HUES48 (cell line): ENCODE results near the gene SEC61A2.
"Not testable (repeated sequence)": the region's sequence is repeated elsewhere in the genome, so short reads cannot be mapped to it uniquely, and the experiment has no call there.

ENCODE experiments used
- H3K27ac ChIP-seq: one replicate; pipeline ENCODE4 v1.7.0; 2013; ENCODE audit warnings: low read depth, low read length, inconsistent platforms
- H3K27me3 ChIP-seq: 2 replicates; pipeline ENCODE4 v1.6.1; 2013; ENCODE audit warnings: mild to moderate bottlenecking, low read length; ENCODE audit not compliant: control insufficient read depth, insufficient read depth
- H3K36me3 ChIP-seq: 2 replicates; pipeline ENCODE4 v1.6.1; 2013; ENCODE audit warnings: low read length; ENCODE audit not compliant: control insufficient read depth, insufficient read depth
- H3K4me1 ChIP-seq: 2 replicates; pipeline ENCODE4 v1.6.1; 2013; ENCODE audit warnings: mild to moderate bottlenecking, low read length; ENCODE audit not compliant: control insufficient read depth, insufficient read depth
- H3K4me3 ChIP-seq: 2 replicates; pipeline ENCODE4 v1.5.1; 2013; ENCODE audit warnings: mild to moderate bottlenecking, low read depth, low read length
- H3K9ac ChIP-seq: 2 replicates; pipeline ENCODE4 v1.6.1; 2013; ENCODE audit warnings: mild to moderate bottlenecking, low read depth, low read length, moderate library complexity
- H3K9me3 ChIP-seq: 2 replicates; pipeline ENCODE4 v1.6.1; 2013; ENCODE audit warnings: low read length; ENCODE audit not compliant: control insufficient read depth, insufficient read depth

Gene SEC61A2

DNA sequence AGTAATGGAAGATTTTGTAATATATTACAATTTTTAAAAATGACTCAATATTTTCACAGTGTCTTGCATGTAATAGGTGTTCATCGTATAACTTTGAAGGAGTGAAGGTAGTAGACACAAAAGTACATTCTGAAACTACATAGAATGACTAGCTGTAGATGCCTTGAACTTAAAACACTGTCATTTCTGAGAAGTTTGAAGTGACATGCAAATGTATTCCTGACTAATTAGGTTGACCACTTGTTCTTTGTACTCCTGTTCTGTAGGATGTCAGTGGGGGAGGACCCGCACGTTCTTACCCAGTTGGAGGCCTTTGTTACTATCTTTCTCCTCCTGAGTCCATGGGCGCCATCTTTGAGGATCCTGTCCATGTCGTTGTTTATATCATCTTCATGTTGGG, 31.2 kb downstream of the SEC61A2 start:
- Histone ChIP-seq H3K4me3 (no peak overlapping the region), H3K27ac (no peak overlapping the region), H3K4me1 (no peaks in the 10 kb centered on the region), H3K9me3 (no peaks in the 10 kb centered on the region), H3K27me3 (no peaks in the 10 kb centered on the region), H3K36me3 (peaks cover 77% of the 10 kb centered on the region), H3K9ac (no peak overlapping the region)

DNA sequence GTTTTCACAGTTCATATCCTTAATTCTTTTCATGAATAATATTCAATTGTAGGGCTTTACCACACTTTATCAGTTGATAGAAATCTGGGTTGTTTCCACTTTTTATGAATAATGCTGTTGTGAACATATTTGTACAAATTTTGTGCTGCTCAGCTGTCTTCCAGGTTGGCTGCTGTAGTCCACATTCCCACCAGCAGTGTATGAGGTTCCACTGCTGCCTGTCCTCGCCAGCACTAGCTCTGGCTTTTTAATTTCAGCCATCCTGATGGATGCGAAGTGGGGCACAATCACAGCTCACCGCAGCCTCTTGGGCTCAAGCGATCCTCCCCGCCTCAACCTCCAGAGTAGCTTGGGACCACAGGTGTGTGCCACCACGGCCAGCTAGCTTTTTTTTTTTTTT, 33.5 kb downstream of the SEC61A2 start:
- Histone ChIP-seq H3K9me3 (no peaks in the 10 kb centered on the region), H3K36me3 (peaks cover 82% of the 10 kb centered on the region), H3K27ac (no peak overlapping the region), H3K27me3 (no peaks in the 10 kb centered on the region), H3K4me1 (no peaks in the 10 kb centered on the region), H3K9ac (no peak overlapping the region), H3K4me3 (no peak overlapping the region)

DNA sequence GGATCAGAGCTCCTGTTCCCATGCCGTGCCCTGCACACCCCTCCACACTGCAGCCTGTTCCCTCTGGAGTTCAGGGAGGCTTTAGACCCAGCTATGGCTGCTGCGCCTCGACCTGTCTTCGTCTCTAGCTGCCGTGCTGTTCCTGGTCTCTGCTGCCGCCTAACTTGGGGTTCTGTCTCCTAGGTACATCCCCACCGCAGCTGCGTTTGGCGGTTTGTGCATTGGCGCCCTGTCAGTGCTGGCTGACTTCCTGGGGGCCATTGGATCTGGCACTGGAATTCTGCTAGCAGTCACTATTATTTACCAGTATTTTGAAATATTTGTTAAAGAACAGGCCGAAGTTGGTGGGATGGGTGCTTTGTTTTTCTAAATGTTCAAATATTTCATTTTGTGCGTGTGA, 34.6 kb downstream of the SEC61A2 start:
- Histone ChIP-seq H3K4me3 (no peak overlapping the region), H3K9ac (no peak overlapping the region), H3K36me3 (peaks cover 80% of the 10 kb centered on the region), H3K4me1 (no peaks in the 10 kb centered on the region), H3K27me3 (no peaks in the 10 kb centered on the region), H3K27ac (no peak overlapping the region), H3K9me3 (no peaks in the 10 kb centered on the region)

DNA sequence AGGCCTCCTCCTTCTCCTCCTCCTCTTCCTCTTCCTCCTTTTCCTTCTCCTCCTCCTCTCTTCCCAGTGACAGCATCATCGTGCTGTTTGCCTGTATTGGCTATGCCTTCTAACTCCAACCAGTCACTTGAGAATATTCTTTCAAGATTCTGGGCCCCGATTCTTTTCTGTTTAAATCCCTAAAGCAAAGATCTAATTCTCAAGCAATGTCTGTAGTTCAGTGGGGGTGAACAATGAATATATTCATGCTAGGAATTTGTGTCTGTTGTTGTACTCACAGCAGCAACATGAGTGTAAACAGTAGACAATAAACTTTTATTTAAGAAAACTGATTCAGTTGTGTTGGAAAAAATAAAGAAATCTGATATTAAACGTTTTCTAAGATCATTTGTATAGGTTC, 35.6 kb downstream of the SEC61A2 start:
- H3K4me3 ChIP-seq = no peak overlapping the region
- H3K9me3 ChIP-seq = no peaks in the 10 kb centered on the region
- H3K9ac ChIP-seq = no peak overlapping the region
- peaks cover 82% of the 10 kb centered on the region for H3K36me3 ChIP-seq
- no peaks in the 10 kb centered on the region for H3K4me1 ChIP-seq
- no peak overlapping the region for H3K27ac ChIP-seq
- no peaks in the 10 kb centered on the region for H3K27me3 ChIP-seq

DNA sequence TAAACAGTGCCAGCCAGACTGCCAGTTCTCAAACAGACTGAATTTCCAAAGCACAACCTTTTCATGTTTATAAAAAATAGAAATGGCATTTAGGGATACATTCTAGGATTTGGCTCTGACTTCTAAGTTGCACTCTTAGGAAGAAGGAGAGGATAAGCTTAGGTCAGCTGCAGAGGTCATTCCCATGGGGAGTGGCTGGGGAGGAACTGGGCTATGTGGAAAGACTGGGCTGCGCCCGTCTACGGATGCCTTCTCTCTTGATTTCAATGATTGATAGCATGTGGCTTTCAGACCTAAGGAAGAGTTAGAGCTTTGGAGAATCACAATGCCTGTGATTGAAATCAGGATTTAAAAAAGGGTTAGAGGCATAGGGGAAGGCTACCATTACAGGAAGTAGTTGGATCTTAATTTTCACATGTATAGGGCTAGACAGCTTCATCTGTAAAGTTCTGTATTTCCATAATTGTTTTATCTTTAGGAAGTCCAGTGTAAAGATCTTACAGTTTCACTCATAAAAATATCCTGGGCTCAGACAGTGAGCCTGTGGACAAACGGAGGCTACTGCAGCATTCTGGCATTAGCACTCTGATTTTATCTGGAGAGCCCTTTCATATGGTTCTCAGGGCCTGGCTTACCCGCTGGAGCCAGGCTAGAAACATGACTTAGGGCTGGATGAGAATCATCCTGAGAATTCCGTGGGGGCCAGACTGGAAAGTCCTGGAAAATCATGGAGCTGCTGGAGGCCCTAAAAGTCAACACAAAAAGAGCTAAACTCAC, 36.7 kb downstream of the SEC61A2 start:
- H3K27me3 ChIP-seq = no peaks in the 10 kb centered on the region
- no peaks in the 10 kb centered on the region for H3K9me3 ChIP-seq
- no peak overlapping the region for H3K9ac ChIP-seq
- peaks cover 85% of the 10 kb centered on the region for H3K36me3 ChIP-seq
- no peak overlapping the region for H3K27ac ChIP-seq
- no peak overlapping the region for H3K4me3 ChIP-seq
- H3K4me1 ChIP-seq = no peaks in the 10 kb centered on the region

DNA sequence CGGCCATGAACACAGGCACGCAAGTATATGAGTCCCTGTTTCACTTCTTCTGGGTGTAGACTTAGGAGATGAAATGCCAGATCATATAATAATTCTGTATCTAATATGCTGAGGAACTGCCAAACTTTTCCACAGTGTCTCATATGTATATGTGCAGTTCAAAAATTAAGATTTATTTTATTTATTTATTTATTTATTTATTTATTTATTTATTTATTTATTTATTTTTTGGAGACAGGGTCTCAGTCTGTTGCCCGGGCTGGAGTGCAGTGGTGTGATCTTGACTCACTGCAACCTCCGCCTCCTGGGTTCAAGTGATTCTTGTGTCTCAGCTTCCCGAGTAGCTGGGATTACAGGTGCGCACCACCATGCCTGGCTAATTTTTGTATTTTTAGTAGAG, 42.0 kb downstream of the SEC61A2 start:
- H3K27ac ChIP-seq, H3K4me3 ChIP-seq, H3K27me3 ChIP-seq, H3K4me1 ChIP-seq, H3K9ac ChIP-seq, H3K9me3 ChIP-seq: not testable (repeated sequence)
- peaks cover 84% of the 10 kb centered on the region for H3K36me3 ChIP-seq

DNA sequence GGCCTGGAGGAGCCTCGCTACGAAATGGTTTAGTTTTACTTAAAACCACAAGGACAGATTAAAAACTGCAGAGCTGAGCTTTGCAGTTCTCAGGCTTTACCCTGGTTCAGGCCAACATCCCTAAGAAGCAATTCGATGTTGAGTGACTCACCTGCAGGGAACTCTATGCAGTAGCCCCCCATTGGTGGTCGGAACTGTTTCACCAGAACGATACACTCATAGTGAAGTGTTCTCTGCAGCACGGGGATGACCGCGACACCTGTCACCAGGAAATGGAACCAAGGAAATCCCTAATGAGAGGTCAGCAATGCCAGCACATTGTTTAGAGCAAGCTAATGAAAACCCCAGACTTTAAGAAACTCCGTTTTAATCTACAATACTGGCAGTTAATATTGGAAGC, 48.2 kb downstream of the SEC61A2 start:
- Histone ChIP-seq H3K27ac (peak overlapping the region; percentile 47), H3K9me3 (no peaks in the 10 kb centered on the region), H3K27me3 (no peaks in the 10 kb centered on the region), H3K4me1 (peaks cover 21% of the 10 kb centered on the region), H3K9ac (no peak overlapping the region), H3K36me3 (peaks cover 66% of the 10 kb centered on the region), H3K4me3 (no peak overlapping the region)

DNA sequence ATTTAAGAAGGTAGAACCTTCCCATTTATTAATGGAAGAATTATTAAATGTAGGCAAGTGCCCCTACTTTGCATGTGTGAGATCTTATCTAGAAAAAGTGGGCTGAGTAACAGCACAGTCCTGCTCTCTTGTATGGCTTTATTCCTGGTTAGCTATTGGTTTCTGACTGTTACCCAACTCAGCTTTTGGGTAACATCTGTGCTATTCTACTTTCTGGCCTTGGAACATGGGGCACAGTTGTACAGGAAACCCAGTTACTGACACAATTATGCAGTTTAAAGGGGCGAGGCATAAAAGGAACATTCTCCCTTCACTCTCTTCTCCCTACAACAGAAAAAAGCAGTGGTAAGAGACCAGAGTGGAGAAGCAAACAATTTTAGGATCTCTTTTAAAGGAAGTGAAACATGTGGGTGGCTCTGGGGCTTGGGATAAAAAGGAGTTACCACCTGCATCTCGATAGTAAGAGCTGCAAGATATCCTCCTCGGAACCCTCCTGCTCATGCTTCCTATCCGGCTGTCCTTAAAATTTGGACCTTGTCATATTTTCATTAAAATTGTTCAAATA, 50.2 kb downstream of the SEC61A2 start:
- Histone ChIP-seq H3K36me3 (peaks cover 65% of the 10 kb centered on the region), H3K9ac (peak overlapping the region; percentile 51; the same call in 1 of the 2 replicates), H3K4me1 (peaks cover 21% of the 10 kb centered on the region), H3K4me3 (no peak overlapping the region), H3K27ac (peak overlapping the region; percentile 93), H3K9me3 (no peaks in the 10 kb centered on the region), H3K27me3 (no peaks in the 10 kb centered on the region)

DNA sequence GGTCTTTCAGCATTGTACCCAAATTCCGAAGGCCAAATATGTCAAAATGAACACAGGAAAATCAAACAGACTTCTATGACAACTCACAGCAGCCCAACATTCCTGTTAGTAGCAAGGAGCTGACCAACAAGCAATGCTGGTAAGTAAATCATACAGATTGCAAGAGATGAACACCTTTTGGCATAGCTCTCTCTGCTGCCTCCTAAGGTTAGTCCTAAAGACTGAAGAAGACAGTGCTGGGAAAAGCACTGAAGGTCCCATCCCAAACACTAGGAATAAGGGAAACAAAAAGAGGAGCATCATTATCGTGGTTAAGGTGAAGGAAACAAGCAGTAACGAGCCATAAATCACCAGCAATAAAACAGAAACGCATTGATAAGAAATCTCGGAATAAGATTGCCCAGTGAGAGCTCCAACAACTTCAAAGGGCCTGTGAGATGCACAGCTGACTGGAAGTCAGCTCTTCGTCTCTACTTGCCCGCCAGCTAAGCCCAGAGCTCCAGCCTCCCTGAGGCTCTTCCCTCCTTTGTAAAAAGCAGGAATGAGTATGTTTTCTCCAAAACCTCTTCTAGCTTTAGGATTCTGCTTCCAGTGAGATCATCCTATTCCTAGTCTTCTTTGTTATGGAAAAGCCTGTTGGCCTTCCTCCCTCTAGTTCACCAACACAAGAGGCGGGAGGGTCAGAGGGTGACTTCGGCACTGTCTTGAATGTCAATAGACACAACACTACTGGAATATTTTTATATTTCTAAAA, 50.9 kb downstream of the SEC61A2 start:
- Histone ChIP-seq H3K4me1 (peaks cover 21% of the 10 kb centered on the region), H3K27ac (peak overlapping the region; percentile 93), H3K9me3 (no peaks in the 10 kb centered on the region), H3K27me3 (no peaks in the 10 kb centered on the region), H3K4me3 (no peak overlapping the region), H3K36me3 (peaks cover 65% of the 10 kb centered on the region), H3K9ac (peak overlapping the region; percentile 51)

DNA sequence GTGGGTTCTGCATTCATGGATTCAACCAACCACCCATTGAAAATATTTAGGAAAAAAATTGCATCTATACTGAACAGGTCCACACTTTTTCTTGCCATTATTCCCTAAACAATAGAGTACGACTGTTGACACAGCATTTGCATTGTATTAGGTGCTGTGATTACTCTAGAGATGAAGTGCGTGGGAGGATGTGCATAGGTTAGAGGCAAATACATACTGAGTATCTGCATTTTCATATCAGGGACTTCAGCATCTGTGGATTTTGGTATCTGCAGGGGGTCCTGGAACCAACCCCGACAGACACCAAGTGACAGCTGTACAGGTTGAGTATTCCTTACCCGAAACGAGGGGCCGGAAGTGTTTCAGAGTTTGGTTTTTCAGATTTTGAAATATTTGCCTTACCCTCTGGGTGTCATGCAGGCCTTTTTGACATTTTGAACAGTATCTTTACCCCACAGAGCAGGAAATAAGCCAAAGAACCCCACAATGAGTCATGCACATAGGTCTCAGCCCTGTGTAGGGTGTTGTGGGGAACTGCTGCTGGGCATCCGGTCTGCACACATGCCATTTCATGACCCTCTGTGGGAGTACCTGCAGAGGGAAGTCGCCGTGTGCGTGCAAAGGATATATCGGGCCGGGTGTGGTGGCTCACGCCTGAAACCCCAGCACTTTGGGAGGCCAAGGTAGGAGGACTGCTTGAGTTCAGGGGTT, 51.7 kb downstream of the SEC61A2 start:
- peak overlapping the region; percentile 93 for H3K27ac ChIP-seq
- H3K9me3 ChIP-seq = no peaks in the 10 kb centered on the region
- H3K27me3 ChIP-seq = no peaks in the 10 kb centered on the region
- H3K36me3 ChIP-seq = peaks cover 70% of the 10 kb centered on the region
- peaks cover 21% of the 10 kb centered on the region for H3K4me1 ChIP-seq
- H3K9ac ChIP-seq = no peak overlapping the region
- no peak overlapping the region for H3K4me3 ChIP-seq
